K562 (cell line): ENCODE measurements around the gene PPP1R15A. TPM values are rescaled to one million over a fixed set of nuclear protein-coding genes. Genes with fewer than 3 reads are reported as not detected.

Experiments used
- CHD7 ChIP-seq: fragments of 200-600 bp; sonication (generic); IDR thresholded peaks from one replicate; pipeline ENCODE4 v1.6.1; 2012; ENCODE audit warnings: mild to moderate bottlenecking, low read depth, low read length, inconsistent platforms
- DNMT1 ChIP-seq: fragments of 450-650 bp; IDR thresholded peaks from 2 replicates; pipeline ENCODE4 v1.6.1; 2016; ENCODE audit warnings: antibody characterized with exemption, mild to moderate bottlenecking
- GATAD2B ChIP-seq: fragments of 450-650 bp; IDR thresholded peaks from 2 replicates; pipeline ENCODE4 v1.6.1; 2017; ENCODE audit warnings: mild to moderate bottlenecking, borderline replicate concordance
- HMGXB4 ChIP-seq: sonication (generic); formaldehyde crosslinking; IDR thresholded peaks from 2 replicates; pipeline ENCODE4 v1.8.1; 2023; ENCODE audit warnings: mild to moderate bottlenecking, missing genetic modification reagents
- NFRKB ChIP-seq: fragments of 450-650 bp; IDR thresholded peaks from 2 replicates; pipeline ENCODE4 v1.6.1; 2016; ENCODE audit warnings: low read depth
- PHF8 ChIP-seq: fragments of 200-600 bp; sonication (generic); IDR thresholded peaks from 2 replicates; pipeline ENCODE4 v1.6.1; 2012; ENCODE audit warnings: mixed run types, mild to moderate bottlenecking, inconsistent platforms, low read length, moderate library complexity, borderline replicate concordance
- POU5F1 ChIP-seq: fragments of 150-350 bp; IDR thresholded peaks from 2 replicates; pipeline ENCODE4 v1.6.1; 2014; ENCODE audit warnings: borderline replicate concordance, low read length, low read depth, mild to moderate bottlenecking; ENCODE audit not compliant: partially characterized antibody
- TAF15 ChIP-seq: fragments of 200-400 bp; formaldehyde crosslinking; IDR thresholded peaks from 2 replicates; pipeline ENCODE4 v1.6.1; 2017; ENCODE audit warnings: mild to moderate bottlenecking, low read depth, low read length, moderate library complexity
- ZBTB17 ChIP-seq: fragments of 450-650 bp; formaldehyde crosslinking; IDR thresholded peaks from 2 replicates; pipeline ENCODE4 v1.4.0; 2020; ENCODE audit warnings: mild to moderate bottlenecking
- ZFP36 ChIP-seq: fragments of 150-350 bp; IDR thresholded peaks from 2 replicates; pipeline ENCODE4 v1.6.1; 2018; ENCODE audit warnings: low read length, low read depth; ENCODE audit not compliant: partially characterized antibody
- ZNF124 ChIP-seq: sonication (generic); formaldehyde crosslinking; IDR thresholded peaks from 2 replicates; pipeline ENCODE4 v1.8.1; 2022; ENCODE audit warnings: missing genetic modification reagents
- ZNF184 ChIP-seq: sonication (generic); formaldehyde crosslinking; IDR thresholded peaks from 2 replicates; pipeline ENCODE4 v1.5.0; 2020; ENCODE audit warnings: missing genetic modification reagents
- ZNF263 ChIP-seq: sonication (generic); formaldehyde crosslinking; IDR thresholded peaks from 2 replicates; pipeline ENCODE4 v1.8.0; 2022; ENCODE audit warnings: mild to moderate bottlenecking, missing genetic modification reagents, borderline replicate concordance
- ZNF316 ChIP-seq: fragments of 450-650 bp; IDR thresholded peaks from 2 replicates; pipeline ENCODE4 v1.6.1; 2016
- polyA plus RNA-seq, 8 experiments: library from polyadenylated mRNA; depleted of rRNA in 4 of 8; stranded (reverse) in 5 of 8; unstranded in 3 of 8; fragments of >200 nt; fragmentation: Nextera tagmentation in 2 of 8; fragmentation: Illumina TruSeq in 1 of 8; extraction: Ambion mirVana in 2 of 8; extraction: Trizol in 1 of 8; gene quantifications; 2 replicates each; pipeline versions ENCODE4 v1.2.1 to v1.2.3, GENCODE V29; 2011 to 2014; ENCODE audit warnings: inconsistent platforms in 1 of 8, missing spikeins in 1 of 8
- total RNA-seq, 7 experiments: library from RNA; depleted of rRNA in 6 of 7; stranded (reverse); fragments of >200 nt in 6 of 7; fragmentation: Illumina TruSeq in 2 of 7; extraction: Trizol in 2 of 7; gene quantifications; 2 replicates each; pipeline versions ENCODE4 v1.2.1 to v1.2.3, GENCODE V29; 2011 to 2021; ENCODE audit warnings: low replicate concordance in 1 of 7

PPP1R15A gene
- total and polyA plus RNA-seq, 9 of the 15 experiments (the other 6 are each of a cell fraction or from before 2014, with no cell fraction given): 0.42 to 73.7 (median 44.0) TPM

- TF ChIP-seq HMGXB4 (CRISPR knock-in tag) (no peak; the same call in 1 of the 2 replicates), NFRKB (no peak; the same call in 1 of the 2 replicates), ZNF263 (no peak), ZNF316 (no peak), DNMT1 (no peak), ZNF124 (CRISPR knock-in tag) (no peak), CHD7 (no peak), POU5F1 (no peak), TAF15 (no peak), ZBTB17 (CRISPR knock-in tag) (no peak), ZNF184 (no peak), PHF8 (no peak), ZFP36 (peak; percentile 54), GATAD2B (no peak; the same call in 1 of the 2 replicates)
These were observed 6.2 kb downstream of the PPP1R15A start (continued) for GRCh38 chr19:48878196-48879024.
